G401 (cell line): Measurements from ENCODE around the gene PCSK5. TPM values are rescaled to one million over a fixed set of nuclear protein-coding genes. Genes with fewer than 3 reads are reported as not detected.
A peak's percentile ranks its signal among the peaks of the same experiment; 100 is the strongest.

Source experiments
- DNase-seq: peaks from one replicate; pipeline ENCODE4 v3.0.0-alpha.2; 2015; ENCODE audit warnings: low spot score
- in situ Hi-C: cut with HindIII; loops from 2 replicates; pipeline ENCODE4 v1.10.0; 2016; ENCODE audit warnings: low sequenced_read_pairs, mixed read lengths
- total RNA-seq: library from RNA; depleted of rRNA; stranded (reverse); fragments of >200 nt; shearing (Covaris generic); gene quantifications from 2 replicates; pipeline ENCODE4 v1.2.3, GENCODE V29; 2014

PCSK5 gene
- total RNA-seq, 1 experiment from 2014 or later, result 5.3 TPM

DNA sequence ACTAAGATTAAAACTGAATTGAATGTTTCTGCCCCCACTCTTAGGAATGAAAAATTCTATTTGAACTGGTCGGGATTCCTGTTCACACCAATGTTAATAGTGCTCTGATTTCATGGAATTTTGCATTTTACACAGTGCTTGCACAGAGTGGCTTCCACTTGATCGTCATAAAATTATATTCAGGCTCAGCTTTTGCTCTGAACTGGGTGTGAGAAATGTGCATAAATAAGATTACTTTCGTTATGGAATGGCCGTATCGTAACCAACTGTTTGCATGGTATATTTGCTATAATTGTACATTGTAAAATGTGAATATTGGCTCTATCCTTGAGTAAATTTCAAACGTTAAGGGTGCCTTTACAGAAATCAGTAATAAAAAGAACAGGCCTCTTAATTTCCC, 262.9 kb downstream of the PCSK5 start:
- no peak for DNase-seq
- in situ Hi-C loops, result no loop called here

DNA sequence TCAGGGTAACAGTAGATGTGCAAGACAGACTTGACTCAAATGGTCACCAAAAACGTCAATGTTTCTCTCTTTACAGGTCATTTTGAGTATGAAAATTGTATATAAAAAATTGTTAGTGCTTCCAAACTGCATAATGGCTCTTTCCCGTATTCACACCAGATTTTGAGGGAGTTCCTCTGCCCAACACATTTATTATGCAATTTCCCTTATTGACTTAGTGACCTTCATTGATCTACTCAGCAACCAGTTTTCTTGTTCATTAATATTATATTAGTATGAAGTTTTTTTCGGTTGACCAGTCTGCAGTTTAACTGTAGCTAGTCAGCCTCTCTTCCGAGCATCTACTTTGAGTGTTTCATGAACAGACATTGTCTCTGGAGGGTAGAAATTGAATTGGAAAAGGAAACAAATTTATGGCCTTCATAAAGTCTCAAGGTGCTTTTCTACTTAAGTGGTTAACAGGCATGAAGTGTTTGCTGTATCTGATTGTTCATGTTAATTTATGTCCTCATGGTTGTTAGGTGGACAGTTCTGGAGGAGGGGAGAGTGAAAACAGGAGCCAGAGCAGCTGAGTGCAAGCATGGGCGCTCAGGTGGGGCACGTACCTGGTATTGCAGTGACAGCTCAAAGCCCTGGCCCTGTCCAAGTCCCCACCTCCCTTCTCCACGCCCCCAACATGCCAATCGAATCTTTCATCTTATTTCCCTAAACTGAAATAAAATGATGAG, 263.6 kb downstream of the PCSK5 start:
- DNase-seq, result no peak
- in situ Hi-C loops, result no loop called here

DNA sequence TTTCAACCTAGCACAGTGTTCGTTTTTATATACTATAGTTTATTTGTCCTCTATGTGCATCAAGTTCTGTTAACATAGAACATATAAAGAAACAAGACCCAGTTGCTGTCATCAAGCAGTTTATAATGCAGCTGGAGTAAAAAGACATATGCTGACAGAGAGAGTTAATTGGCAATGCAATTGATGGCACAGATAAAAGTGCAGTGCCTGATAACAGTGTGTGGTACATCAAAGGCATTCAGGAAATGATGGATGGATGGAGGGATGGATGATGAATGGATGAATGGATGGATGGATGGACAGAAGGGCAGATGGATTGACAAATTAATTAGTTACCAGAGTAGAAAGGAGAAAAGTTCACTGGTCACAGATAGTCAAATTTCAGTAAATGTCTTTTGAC, 264.9 kb downstream of the PCSK5 start:
- no peak for DNase-seq
- in situ Hi-C loops, result no loop called here

DNA sequence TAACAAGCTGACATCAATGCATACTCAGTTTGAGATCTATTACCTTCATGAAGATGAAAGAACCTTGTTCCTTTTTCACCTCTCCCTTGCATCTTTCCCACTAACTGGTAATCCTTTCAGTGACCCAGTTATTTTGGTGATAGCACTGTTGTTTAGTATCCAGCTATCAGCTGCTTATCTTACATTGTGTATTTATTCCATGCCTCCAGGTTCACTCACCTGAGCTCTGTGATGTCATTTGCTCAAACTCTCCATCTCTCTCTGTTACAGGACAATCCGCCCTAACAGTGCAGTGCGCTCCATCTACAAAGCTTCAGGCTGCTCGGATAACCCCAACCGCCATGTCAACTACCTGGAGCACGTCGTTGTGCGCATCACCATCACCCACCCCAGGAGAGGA, 268.2 kb downstream of the PCSK5 start:
- DNase-seq, result no peak
- in situ Hi-C loops, result no loop called here

DNA sequence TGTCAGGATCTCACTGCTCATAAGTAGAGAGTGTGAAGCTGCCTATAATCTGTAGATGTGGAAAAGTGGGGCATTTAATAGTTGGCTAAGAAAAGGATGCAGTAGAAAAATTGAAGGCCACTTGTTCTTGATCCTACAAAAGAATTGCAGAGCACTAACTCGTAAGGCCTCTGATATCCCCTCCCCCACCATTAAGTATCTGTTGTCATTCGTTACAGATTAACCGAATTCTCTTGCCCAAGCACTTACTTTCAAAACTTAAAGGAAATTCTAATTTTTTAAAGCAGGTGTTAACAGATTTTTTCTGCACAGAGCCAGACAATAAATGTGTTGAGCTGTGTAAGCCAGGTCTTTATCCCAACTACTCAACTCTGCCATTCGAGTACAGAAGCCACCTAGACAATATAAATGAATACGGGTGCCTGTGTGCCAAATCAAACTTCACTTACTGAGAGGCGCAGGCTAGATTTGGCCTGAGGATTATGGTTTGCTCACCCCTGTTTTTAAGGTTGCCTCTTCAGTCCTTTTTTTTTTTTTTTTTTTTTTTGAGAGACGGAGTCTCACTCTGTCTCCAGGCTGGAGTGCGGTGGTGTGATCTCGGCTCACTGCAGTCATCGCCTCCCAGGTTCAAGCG, 268.9 kb downstream of the PCSK5 start:
- in situ Hi-C loops, result no loop called here
- DNase-seq, result no peak

DNA sequence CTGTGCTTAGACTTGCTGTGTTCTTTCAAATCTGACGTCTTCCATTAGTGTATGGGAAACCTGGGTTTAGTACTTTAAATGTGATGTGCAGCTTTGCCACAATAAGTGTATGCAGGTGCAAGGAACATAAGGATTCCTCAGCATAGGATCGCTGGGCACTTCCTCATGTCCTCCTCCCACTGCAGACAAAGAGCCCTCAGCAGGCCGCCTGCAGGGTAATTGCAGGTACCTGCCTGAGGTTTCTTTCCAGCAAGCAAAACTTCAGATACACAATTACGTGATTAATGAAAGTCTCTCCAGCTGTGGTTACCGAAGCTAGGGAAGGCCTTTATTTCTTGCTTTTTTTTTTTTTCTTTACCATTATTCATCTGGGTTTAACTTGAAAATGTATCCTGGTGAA, 270.6 kb downstream of the PCSK5 start:
- no peak for DNase-seq
- in situ Hi-C loops, result no loop called here

DNA sequence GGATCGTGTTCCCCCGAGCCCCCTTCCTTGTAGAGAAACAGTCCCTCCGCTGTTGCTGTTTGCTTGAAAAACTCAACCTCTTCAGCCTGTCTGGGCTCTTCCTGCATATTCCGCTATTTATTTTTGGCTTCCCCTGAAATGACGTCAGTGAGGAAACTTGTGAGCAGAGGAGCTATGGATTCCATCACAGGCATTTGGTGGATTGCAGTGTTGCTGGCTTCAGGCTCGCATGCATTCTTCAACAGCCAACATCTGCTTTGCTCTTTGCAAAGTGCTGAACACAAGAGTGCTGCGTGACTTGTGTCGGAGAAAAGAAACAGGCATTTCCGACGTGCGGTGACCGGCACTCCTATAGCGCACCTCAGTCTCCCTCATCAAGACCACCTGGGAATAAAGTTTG, 271.1 kb downstream of the PCSK5 start:
- in situ Hi-C loops, result no loop called here
- no peak for DNase-seq

DNA sequence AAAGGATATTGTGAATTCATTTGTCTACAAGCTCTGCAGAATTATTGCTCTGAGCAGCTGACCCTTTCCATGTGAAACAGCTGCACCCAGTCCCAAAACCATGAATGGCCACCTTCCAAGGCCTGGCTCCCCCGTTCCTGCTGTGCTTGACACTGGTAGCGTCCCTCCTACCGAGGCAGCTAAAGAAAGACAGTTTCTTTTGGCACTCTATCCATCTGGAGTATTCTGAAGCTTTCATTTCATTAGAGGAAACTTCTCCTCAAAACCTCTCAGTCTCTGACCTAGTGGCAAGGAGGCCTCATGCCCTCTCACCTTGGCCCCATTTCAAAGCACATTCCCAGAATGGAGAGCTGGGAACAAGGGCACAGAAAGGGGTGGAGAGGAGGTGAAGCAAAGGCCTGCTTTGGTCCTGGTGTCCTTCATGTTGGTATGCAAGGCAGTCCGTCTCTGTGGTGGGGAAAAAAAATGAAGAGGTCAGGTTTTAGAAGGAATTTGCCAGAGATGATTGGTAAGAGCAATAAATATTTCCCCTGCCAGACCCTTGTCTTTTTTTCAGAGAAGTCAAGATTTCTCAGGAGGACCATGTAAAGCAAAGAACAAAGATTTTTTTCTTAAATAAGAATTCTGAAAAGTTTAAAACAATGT, 271.7 kb downstream of the PCSK5 start:
- in situ Hi-C loops, result no loop called here
- DNase-seq, result no peak

DNA sequence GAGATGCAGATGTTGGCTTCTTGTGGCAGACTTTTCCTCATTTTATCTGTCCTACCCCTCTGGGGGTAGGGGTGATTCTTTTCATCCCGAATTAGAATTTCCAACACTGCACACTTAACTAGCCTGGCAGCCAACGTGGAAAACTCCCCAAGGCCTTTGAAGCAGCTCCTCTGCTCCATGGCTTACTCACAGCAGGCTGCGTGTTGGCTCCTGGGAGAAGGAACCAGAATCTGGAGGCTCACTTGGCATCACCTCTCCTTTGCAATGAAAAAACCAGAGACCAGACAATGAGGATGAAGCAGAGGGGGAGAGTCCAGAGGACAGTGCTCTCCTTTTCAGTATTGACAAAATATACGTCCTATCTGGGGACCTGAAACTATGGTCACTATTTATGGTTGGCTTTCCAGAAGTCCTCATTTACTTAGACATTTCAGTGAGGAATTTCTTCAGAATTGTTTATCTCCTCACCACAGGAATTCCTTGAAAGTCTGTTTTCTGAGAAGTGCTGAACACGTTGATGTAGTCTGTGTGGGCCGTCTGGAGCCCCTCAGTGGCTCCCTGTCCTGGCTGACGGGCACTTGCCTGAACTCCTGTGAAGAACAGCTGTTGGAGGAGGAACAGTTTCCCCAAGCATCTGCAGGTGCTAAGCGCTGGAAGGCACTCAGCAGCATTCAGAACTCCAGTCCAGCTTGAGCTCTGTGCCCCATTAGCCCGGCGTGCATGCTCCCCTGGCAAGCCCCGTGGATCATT, 272.5 kb downstream of the PCSK5 start:
- DNase-seq, result no peak
- in situ Hi-C loops, result no loop called here

DNA sequence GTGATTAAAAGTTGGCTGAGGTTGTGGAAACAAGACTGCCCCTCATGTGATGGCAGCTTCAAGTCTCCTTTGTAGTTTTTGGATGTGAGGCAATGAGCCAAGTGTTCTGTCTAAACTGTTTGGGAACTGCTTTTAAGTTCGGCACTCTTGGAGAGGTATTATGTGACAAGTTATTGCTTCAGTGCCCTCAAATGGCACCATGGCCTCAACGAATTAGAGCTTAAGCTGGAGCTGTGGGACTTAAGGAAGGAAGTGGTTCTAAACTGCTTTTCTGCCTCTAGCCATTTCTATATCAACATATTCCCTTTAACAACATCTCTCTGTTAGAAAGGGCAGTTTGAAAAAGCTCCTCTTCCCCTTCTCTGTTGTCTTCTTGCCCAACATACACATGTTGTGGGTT, 276.1 kb downstream of the PCSK5 start:
- in situ Hi-C loops, result no loop called here
- peak; percentile 3 for DNase-seq

DNA sequence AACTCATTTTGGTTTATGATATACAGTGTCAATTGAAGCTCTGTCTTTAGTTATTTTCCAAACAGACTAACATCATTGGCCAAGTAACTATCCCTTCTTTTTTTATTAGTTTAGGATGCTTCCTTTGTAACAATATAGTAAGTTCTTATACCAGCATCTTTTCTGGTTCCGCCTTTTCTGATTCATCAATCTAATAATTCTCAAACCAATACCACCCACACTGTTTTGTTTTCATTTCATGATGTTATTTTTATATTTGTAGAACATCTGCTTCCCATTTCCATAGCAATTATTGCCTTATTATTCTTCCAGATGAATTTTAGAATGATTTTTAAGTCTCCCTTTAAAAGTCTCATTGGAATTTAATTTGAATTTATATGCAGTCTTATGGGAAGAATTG, 285.7 kb downstream of the PCSK5 start:
- DNase-seq, result no peak
- in situ Hi-C loops, result no loop called here

DNA sequence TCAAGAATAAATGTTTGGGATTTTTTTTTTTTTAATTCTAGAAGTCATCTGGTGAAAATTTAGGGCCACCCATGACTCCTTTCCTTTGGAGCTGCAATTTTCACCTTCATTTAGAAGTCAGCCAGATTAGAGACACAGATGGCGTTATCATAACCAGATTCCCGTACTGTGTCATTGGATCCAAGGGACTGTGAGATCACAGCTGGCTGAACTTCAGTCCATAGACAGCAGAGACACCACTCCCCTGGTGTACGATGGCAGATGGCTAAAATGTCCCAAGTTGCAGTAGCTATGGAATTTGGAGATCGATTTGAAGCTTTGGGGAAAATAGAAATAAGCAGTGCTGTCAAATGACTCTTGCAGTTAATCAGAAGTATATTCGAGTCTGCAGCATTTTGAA, 287.5 kb downstream of the PCSK5 start:
- no peak for DNase-seq
- in situ Hi-C loops, result no loop called here

DNA sequence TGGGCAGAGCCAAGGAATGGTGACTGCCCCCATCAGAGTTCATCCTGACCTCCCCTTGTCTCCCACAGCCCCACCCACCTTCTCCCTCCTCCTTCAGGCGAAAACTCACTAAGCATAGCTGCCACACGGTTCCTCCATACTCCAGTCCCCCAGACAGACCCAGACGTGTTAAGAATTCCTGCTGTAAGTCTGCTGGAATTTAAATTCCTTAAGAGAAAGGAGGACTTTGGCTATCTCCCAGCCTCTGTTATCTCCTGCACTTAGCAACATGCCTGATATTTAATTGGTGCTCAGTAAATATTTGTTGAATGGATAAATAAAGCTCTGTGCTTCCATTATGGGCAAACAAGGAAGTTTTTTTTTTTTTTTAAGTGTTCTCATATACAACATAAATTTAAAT, 290.1 kb downstream of the PCSK5 start:
- DNase-seq, result no peak
- in situ Hi-C loops, result no loop called here

DNA sequence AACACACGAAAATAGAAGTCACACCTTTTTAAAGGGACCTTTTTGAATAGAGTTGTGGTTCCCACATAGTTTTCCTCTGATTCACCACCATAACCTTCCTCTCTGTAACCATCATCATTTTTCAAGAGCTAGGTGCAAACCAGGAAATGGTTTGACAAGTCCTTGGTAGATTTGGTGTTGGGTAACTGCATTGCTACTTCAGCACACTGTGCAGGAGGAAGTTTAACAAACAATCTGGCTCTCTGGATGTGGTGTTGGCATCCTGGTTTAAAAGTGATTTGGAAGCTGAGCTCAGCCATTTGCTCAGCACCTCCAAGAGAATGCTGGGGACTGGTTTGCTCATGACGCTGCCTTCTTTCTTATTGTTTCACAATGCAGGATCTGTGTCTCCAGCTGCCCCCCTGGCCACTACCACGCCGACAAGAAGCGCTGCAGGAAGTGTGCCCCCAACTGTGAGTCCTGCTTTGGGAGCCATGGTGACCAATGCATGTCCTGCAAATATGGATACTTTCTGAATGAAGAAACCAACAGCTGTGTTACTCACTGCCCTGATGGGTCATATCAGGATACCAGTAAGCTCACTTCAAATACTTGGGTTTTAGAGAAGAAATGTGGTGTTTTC, 290.7 kb downstream of the PCSK5 start:
- in situ Hi-C loops, result no loop called here
- no peak for DNase-seq

DNA sequence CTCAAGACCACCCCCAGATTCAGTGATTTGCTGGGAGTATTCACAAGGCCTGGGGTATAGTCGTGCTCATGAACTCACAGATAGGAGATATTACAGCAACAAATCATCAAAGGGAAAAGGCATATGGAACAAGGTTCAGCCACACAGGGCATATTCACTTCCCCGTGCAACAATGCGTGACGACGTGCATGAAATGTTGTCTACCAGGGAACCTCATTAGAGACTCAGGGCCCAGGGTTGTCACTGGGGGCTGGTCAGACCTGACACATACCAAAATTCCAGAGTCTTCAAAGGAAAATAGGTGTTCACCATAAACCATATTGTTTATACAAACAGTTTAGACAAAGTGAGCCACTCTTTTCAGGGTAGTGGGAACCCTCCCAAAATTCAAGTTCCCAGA, 291.3 kb downstream of the PCSK5 start:
- in situ Hi-C loops, result no loop called here
- no peak for DNase-seq

DNA sequence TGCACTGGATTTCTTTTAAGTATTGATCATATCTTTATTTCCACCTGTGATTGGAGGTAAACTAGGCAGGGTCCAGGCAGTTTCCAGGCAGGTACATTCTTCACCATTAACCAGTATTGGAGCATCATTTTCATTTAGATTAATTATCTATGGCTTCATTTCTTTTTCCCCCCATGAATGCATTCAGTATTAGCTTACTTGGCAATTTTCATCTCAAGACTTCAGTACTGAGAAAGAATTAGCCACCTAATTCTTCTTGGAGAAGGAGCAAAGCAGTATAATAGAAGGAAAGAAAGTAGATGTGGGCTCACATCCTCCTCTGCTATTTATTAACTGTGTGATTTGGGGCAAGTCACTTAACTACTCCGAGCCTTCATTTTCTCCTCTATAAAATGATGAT, 295.0 kb downstream of the PCSK5 start:
- DNase-seq, result no peak
- in situ Hi-C loops, result no loop called here

DNA sequence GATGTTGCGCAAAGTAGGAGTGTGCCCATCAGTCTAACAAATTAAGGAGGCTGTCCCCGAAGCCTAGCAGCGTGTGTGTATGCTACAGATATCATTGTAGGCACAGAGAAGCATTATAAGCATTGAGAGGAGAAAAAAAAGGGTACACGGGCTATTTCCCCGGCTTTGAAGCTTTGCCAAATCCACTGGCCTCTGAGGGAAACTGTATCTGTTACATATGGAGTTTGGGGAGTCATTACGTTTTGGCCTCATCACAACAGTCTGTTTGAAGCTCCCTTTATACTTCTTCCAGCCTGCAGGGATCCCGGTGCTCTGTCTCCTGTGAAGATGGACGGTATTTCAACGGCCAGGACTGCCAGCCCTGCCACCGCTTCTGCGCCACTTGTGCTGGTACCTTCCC, 297.8 kb downstream of the PCSK5 start:
- DNase-seq, result no peak

DNA sequence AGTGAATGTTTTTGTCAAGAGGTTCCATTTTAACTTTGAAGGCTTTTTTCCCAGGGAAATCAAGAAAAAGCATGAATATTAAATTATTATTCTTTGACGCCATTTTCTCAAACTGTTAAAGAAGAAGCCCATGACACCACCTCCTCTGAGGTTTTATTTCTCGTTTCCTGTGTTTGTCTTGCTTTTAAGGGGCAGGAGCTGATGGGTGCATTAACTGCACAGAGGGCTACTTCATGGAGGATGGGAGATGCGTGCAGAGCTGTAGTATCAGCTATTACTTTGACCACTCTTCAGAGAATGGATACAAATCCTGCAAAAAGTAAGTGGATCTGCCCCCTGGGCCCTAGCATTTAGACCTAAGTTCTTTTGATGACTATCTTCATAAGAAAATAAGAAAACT, 298.4 kb downstream of the PCSK5 start:
- DNase-seq, result no peak
- in situ Hi-C loops, result no loop called here

More for the DNA sequence above, 297.8 kb downstream of the PCSK5 start:
- in situ Hi-C loops, result no loop called here

DNA sequence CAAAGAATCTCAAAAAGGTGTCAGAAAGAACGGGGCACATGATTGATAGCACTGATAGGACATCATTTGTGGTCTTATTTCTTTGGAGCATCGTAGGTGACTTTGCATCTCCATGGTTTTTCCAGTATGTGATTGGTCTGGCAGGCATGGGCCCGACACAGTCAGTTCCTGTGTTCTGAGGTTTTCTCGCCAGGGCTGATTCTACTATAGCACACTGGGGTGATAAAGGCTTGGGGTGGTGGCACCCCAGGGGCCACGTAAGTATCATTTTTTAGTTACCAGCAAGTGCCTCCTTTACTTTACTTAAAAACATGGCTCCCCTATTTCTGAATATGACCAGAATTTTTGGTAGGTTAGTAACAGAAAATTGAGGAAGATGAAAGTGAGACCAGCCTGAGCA, 301.0 kb downstream of the PCSK5 start:
- in situ Hi-C loops, result no loop called here
- DNase-seq, result no peak

DNA sequence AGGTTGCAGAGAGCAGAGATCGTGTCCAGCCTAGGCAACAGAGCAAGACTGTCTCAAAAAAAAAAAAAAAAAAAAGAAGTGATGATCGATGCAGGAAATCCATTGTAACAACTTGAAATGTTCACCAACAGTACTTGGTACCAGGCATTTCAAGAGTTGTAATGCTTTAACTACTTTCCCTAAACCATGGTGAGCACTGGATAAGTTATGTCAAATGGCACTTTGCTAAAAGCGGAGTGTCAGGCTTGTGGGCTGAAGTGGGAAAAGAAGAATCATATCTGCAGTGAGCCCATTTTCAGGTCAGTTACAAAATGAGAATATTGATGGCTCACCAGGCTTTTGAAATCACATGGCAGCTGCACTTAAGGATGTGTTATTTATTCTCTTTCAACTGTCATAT, 301.5 kb downstream of the PCSK5 start:
- in situ Hi-C loops, result no loop called here
- DNase-seq, result no peak
